ENCODE results near the gene PRKD3. TPM values are rescaled to one million over a fixed set of nuclear protein-coding genes. Genes with fewer than 3 reads are reported as not detected.

The PRKD3 gene
- total and polyA plus RNA-seq, 2 of the 13 experiments (the other 11 are each of a cell fraction or from before 2014, with no cell fraction given): 11.6 to 38.4 TPM

GRCh38 chr2:37324786-37325624, at the start of gene PRKD3 (continued):
- TF ChIP-seq CSRNP2 (CRISPR knock-in tag; conservative IDR thresholded peaks at IDR 0.05; ENCODE audit: low read depth) (no peak), SOX6 (IDR thresholded peaks at IDR 0.05) (no peak), SOX6 (CRISPR knock-in tag; IDR thresholded peaks at IDR 0.05) (peak; percentile 48), ZGPAT (CRISPR knock-in tag; IDR thresholded peaks at IDR 0.05) (peak; percentile 43; the same call in 1 of the 2 replicates), ZSCAN12 (CRISPR knock-in tag; IDR thresholded peaks at IDR 0.05) (no peak), ZNF468 (CRISPR knock-in tag; IDR thresholded peaks at IDR 0.05) (no peak), ZNF770 (CRISPR knock-in tag; IDR thresholded peaks at IDR 0.05) (no peak), ZNF83 (CRISPR knock-in tag; IDR thresholded peaks at IDR 0.05; ENCODE audit: borderline replicate concordance) (peak; percentile 82; the same call in 1 of the 2 replicates), ZNF746 (CRISPR knock-in tag; IDR thresholded peaks at IDR 0.05) (no peak; the same call in 1 of the 2 replicates), NFATC3 (CRISPR knock-in tag; IDR thresholded peaks at IDR 0.05) (no peak), CREM (IDR thresholded peaks at IDR 0.05) (no peak), CREM (CRISPR knock-in tag; IDR thresholded peaks at IDR 0.05) (no peak), ZNF687 (CRISPR knock-in tag; IDR thresholded peaks at IDR 0.05) (peak; percentile 87), BRCA1 (CRISPR knock-in tag; IDR thresholded peaks at IDR 0.05) (no peak), GMEB1 (CRISPR knock-in tag; IDR thresholded peaks at IDR 0.05; ENCODE audit: borderline replicate concordance) (peak; percentile 70; the same call in 1 of the 2 replicates), ZNF567 (CRISPR knock-in tag; IDR thresholded peaks at IDR 0.05; ENCODE audit: borderline replicate concordance) (no peak; the same call in 1 of the 2 replicates)
